Esophagus squamous epithelium (tissue), 5 donors: Measurements from ENCODE around the gene EPDR1. TPM values are rescaled to one million over a fixed set of nuclear protein-coding genes. Genes with fewer than 3 reads are reported as not detected.

Experiments used
- DNase-seq: peaks from one replicate; lab custom pipeline; 2025; lab: John Stamatoyannopoulos, UW
- H3K27ac ChIP-seq, 4 donors: fragments of 200-600 bp; sonication (generic); one replicate each; pipeline ENCODE4 v1.5.1; 2016 to 2019; ENCODE audit warnings: mild to moderate bottlenecking in 1 of 4
- H3K27me3 ChIP-seq, 4 donors: fragments of 200-600 bp; sonication (generic); 1 replicate in 3 of 4; 2 replicates in 1 of 4; pipeline versions ENCODE4 v1.5.1 to v1.6.0; 2017 to 2021; ENCODE audit warnings: antibody characterized with exemption in 1 of 4
- H3K36me3 ChIP-seq, 3 donors: fragments of 200-600 bp; sonication (generic); one replicate each; pipeline ENCODE4 v1.5.1; 2016 to 2019
- H3K4me1 ChIP-seq, 3 donors: fragments of 200-600 bp; sonication (generic); one replicate each; pipeline ENCODE4 v1.5.1; 2017 to 2019
- H3K4me3 ChIP-seq, 4 donors: fragments of 200-600 bp; sonication (generic); 1 replicate in 3 of 4; 2 replicates in 1 of 4; pipeline ENCODE4 v1.5.1; 2016 to 2019; ENCODE audit warnings: mild to moderate bottlenecking in 2 of 4, moderate library complexity in 1 of 4
- H3K9me3 ChIP-seq, 3 donors: fragments of 200-600 bp; sonication (generic); one replicate each; pipeline ENCODE4 v1.5.1; 2016 to 2019
- POLR2A ChIP-seq, 4 donors: fragments of 450-650 bp; IDR thresholded peaks; one replicate each; pipeline ENCODE4 v1.6.1; 2017; ENCODE audit warnings: antibody characterized with exemption in 4 of 4, mild to moderate bottlenecking in 4 of 4, moderate library complexity in 3 of 4
- WGBS, 2 donors: methylation state at CpG; one replicate each; pipeline ENCODE4 v1.1.5; 2018; 5-methylcytosine and 5-hydroxymethylcytosine counted together
- intact Hi-C: fragments of 100-400 bp; cut with DNase I; formaldehyde crosslinking; loops from one replicate; pipeline ENCODE4 v1.15.0; 2022
- total RNA-seq, 4 donors: library from RNA; depleted of rRNA; stranded (reverse); fragments of >200 nt; gene quantifications; one replicate each; pipeline ENCODE4 v1.1.0, GENCODE V29; 2016
- TF ChIP-seq, protein P1 (sequence below), 6 experiments: fragments of 450-650 bp in 4 of 6; fragments of 200-600 bp in 2 of 6; sonication (generic) in 2 of 6; IDR thresholded peaks; one replicate each; pipeline ENCODE4 v1.5.1; 2016 to 2019; ENCODE audit warnings: antibody characterized with exemption in 6 of 6, mild to moderate bottlenecking in 4 of 6, moderate library complexity in 4 of 6
- donor health status: DM: yes; HTN: yes; CAD: no.

EPDR1 gene
- total RNA-seq, result 1 to 10 TPM; 1.4 to 4.3 (median 3.4) TPM

DNA sequence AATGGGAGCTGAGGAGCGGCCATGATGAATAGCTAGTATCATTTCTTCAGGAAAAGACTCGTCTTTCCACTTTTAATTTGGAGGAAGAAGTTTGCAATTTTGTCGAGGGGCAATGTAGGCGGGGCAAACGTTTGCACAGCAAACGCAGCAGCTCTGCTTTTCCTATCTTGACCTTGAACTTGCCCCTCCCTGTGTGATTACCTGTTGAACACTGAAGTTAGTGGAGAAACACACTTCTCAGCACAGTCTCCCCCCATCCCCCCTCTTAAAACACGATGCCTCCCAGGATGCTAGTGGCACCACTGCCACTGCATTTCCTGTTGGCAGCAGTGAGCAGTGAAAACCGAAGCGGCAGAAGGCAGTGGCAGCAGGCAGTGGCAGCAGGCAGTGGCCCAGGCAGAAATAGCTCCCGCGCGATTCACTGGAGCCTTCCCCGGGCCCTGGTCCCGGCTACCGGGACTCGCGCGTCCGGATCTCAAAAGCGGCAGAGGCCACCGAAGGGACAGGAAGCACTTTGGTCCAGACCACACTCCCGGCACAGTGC lies at the start of gene EPDR1:
Gene EPDR1, plus strand, starts transcription at position 336 of the 544 bp plus-strand sequence. CDS start 300 bp downstream, outside the sequence.
- Histone ChIP-seq H3K27me3 (peaks cover 0 to 63% (median 1%) of the 10 kb centered on the region in 4 donors), H3K36me3 (no peaks in the 10 kb centered on the region), H3K4me1 (peaks cover 8 to 41% (median 13%) of the 10 kb centered on the region in 3 donors), H3K27ac (peak within 1 kb of the TSS; percentile 53 to 77 (median 69)), H3K9me3 (no peaks in the 10 kb centered on the region), H3K4me3 (peak within 1 kb of the TSS; percentile 36 to 79 (median 56))
- DNase-seq, result no peak
- intact Hi-C loops, result no loop called here
- WGBS, 2 donors, result 29 to 57% methylated on average over 5 to 12 of the region's 22 CpGs
- TF ChIP-seq POLR2A (IDR thresholded peaks at IDR 0.05), result peak in 1 of 4 donors; percentile 23
- TF ChIP-seq, protein P1, sequence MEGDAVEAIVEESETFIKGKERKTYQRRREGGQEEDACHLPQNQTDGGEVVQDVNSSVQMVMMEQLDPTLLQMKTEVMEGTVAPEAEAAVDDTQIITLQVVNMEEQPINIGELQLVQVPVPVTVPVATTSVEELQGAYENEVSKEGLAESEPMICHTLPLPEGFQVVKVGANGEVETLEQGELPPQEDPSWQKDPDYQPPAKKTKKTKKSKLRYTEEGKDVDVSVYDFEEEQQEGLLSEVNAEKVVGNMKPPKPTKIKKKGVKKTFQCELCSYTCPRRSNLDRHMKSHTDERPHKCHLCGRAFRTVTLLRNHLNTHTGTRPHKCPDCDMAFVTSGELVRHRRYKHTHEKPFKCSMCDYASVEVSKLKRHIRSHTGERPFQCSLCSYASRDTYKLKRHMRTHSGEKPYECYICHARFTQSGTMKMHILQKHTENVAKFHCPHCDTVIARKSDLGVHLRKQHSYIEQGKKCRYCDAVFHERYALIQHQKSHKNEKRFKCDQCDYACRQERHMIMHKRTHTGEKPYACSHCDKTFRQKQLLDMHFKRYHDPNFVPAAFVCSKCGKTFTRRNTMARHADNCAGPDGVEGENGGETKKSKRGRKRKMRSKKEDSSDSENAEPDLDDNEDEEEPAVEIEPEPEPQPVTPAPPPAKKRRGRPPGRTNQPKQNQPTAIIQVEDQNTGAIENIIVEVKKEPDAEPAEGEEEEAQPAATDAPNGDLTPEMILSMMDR (IDR thresholded peaks at IDR 0.05), result peak in 1 of 6 experiments; percentile 20

DNA sequence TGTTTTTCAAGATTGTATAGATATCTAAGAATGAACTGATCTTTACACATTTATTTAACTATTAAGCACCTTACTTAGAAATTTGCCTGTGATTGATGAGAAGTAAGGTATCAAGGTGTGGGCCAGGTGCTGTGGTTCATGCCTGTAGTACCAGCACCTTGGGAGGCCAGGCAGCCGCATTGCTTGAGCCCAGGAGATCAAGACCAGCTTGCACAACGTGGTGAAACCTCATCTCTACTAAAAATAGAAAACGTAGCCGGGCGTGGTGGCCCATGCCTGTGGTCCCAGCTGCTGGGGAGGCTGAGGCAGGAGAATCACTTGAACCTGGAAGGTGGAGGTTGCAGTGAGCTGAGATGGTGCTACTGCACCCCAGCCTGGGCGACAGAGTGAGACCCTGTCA lies 38.4 kb upstream of the EPDR1 start:
- DNase-seq, result no peak
- Histone ChIP-seq H3K4me3 (no peak overlapping the region), H3K27ac (no peak overlapping the region), H3K36me3 (no peaks in the 10 kb centered on the region), H3K27me3 (no peaks in the 10 kb centered on the region), H3K4me1 (no peaks in the 10 kb centered on the region), H3K9me3 (no peaks in the 10 kb centered on the region)
- WGBS, 2 donors, result 61 to 76% methylated on average over 3 to 6 of the region's 6 CpGs
- intact Hi-C loops, result no loop called here
- TF ChIP-seq POLR2A (IDR thresholded peaks at IDR 0.05), result no peak

DNA sequence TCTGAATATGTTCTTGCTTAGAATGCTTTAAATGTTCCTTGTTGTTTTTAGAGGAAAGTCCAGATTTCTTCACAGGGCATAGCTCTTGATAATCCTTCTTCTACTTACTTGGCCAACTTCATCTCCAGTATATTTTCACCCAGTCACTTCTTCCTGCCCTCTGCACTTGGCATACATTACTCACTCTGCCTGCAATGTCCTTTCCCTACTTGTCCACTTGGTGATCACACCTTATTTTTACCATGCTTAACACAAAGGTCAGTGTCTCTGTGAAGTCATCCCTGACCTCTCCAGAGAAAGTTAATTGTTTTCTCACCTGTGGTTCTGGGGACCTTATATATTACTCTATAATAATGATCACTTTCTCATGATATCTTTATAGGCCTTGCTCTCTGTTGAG lies 27.1 kb upstream of the EPDR1 start:
- TF ChIP-seq POLR2A (IDR thresholded peaks at IDR 0.05), result no peak
- TF ChIP-seq, protein P1 (IDR thresholded peaks at IDR 0.05), result no peak
- DNase-seq, result no peak
- intact Hi-C loops, result no loop called here
- H3K27ac ChIP-seq, result no peak overlapping the region
- no peak overlapping the region for H3K4me3 ChIP-seq
- no peaks in the 10 kb centered on the region for H3K27me3 ChIP-seq
- no peaks in the 10 kb centered on the region for H3K4me1 ChIP-seq
- no peaks in the 10 kb centered on the region for H3K9me3 ChIP-seq
- H3K36me3 ChIP-seq, result no peaks in the 10 kb centered on the region

DNA sequence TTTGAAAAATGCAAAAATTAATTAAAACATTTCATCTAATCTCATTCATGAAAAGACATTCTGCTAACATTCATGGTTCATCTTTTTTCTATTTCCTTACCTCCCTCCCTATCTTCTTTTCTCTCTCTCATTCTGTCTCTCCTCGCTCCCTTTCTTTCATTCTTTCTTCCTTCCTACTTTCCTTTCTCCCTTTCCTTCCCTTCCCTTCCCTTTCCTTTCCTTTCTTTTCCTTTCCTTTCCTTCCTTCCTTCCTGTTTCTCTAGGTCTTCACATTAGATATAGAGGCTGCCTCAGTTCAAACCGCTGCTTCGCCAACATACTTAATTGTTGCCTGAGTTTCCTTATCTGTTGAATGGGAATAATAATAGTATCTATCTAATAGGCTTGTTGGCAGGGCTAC lies 25.8 kb upstream of the EPDR1 start:
- no peak for TF ChIP-seq POLR2A (IDR thresholded peaks at IDR 0.05)
- TF ChIP-seq, protein P1 (IDR thresholded peaks at IDR 0.05), result no peak
- WGBS, 2 donors, result 81 to 93% methylated on average over 3 of the region's 3 CpGs
- DNase-seq, result no peak
- no peak overlapping the region for H3K27ac ChIP-seq
- no peaks in the 10 kb centered on the region for H3K9me3 ChIP-seq
- no peaks in the 10 kb centered on the region for H3K4me1 ChIP-seq
- H3K4me3 ChIP-seq, result no peak overlapping the region
- intact Hi-C loops, result no loop called here
- H3K36me3 ChIP-seq, result no peaks in the 10 kb centered on the region
- no peaks in the 10 kb centered on the region for H3K27me3 ChIP-seq

DNA sequence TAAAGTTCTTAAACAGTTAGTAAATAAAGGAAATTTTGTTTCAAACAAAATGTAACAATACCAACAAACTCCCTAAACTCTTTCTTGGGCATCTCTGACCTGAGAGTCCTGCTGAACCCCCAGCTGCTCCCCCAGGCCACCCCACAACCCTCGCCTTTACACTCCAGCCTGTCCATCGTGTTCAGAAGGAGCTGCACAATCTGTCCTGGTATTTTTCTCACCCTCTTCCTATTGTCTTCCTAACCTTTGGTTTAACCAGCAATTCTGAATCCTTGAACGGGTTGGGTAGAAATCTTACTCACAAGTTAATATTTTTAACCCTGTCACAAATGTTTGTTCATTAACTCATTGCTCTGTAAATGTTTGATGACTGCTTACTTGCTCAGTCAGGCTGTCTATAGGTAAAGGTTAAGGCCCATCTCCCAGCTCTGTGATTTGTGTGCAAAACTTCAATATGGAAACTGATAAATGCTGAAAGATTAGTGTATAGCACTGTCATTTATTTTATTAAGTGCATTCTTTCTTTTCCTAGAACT lies 20.7 kb upstream of the EPDR1 start:
- no peaks in the 10 kb centered on the region for H3K27me3 ChIP-seq
- peaks cover 0 to 14% (median 8%) of the 10 kb centered on the region in 3 donors for H3K4me1 ChIP-seq
- no peaks in the 10 kb centered on the region for H3K9me3 ChIP-seq
- 59 to 62% methylated on average over 3 of the region's 3 CpGs for WGBS, 2 donors
- intact Hi-C loops, result loop anchor here (5.0 kb wide), 1 partner anchor 208 kb away; no protein-coding TSS in a partner anchor
- no peak for DNase-seq
- H3K27ac ChIP-seq, result no peak overlapping the region
- no peak for TF ChIP-seq POLR2A (IDR thresholded peaks at IDR 0.05)
- TF ChIP-seq, protein P1 (IDR thresholded peaks at IDR 0.05), result no peak
- H3K36me3 ChIP-seq, result no peaks in the 10 kb centered on the region
- no peak overlapping the region for H3K4me3 ChIP-seq
